Activated CD4-positive, CD25-positive, alpha-beta regulatory T cell treated with anti-CD3 and anti-CD28 coated beads, Interleukin-2, amount 50 U/mL, for 16 hours (primary cell): ENCODE measurements around the gene BRD4.

ENCODE experiments used
- DNase-seq: peaks from one replicate; pipeline ENCODE4 v3.0.0-alpha.2; 2020; ENCODE audit warnings: low read depth, low spot score

BRD4 gene

DNA sequence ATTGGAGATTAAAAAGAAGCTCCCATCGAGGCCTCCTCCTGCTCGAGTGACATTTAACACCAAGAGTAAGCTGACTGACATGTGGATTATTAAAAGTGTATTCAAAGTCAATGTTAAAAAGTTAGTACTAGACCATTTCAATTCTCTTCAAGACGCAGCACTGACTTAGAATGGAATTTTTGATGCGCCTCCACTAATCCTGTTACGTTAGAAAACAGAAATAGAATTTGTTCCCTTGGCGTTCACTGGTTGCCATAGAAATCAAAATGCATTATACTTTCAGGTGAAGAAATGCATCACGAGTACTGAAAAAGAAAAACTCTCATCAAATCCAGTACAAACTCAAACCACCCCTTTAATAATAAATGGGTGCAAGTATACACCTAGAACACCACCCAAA, 42.2 kb downstream of the BRD4 start:
- no peak for DNase-seq

DNA sequence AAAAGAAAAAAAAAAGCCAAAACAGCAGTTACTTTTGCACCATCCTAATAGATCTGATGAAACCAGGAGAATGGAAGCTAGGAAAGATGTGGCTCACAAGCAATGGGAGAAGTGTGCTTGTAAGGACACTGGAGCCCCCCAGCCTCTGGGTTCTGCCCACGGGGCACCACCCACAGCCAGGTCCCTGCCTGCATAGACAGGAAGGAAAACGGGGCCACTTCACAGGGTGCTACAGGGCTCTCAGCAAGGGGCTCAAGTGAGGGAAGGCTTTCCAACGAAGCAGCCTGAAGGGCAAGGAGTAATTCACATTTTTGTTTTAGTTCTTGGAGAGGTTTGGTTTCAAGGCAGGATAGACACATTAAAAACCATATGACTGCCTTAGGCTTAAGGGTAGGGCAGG, 42.7 kb downstream of the BRD4 start:
- no peak for DNase-seq

DNA sequence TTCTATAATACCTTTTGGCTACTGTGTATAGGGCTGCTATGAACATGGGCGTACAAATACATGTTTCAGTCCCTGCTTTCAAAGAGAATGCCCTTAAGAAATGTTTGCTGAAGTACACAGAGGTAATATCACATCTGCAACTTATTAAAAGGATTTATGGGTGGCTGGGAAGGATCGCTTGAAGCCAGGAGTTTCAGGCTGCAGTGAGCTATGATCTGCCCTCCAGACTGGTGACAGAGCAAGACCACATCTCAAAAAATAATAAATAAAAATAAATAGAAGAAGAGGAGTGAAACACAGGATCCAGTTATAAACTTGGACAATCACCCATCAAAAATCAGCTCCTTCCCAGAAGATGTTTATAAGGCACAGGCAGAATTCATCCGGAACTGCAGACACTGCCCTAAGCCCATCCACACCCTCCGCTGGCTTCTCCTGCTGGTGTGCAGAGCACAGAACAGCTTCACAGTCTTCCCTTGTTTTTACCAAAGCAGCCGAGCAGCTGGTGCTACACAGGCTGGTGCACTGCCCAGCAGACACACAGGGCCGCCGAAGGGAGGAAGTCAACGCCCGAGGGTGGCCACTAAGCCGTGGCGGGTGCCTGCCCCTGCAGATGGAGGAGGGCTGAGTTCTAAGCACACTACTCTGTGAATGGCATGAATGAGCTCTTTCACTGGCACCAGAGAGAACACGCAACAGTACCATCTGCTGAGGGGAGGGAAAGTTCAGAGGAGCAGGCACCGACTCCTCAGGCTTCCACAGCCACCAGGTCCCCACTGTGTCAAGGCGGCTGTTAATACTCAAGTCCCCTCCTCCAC, 44.0 kb downstream of the BRD4 start:
- DNase-seq, result no peak

DNA sequence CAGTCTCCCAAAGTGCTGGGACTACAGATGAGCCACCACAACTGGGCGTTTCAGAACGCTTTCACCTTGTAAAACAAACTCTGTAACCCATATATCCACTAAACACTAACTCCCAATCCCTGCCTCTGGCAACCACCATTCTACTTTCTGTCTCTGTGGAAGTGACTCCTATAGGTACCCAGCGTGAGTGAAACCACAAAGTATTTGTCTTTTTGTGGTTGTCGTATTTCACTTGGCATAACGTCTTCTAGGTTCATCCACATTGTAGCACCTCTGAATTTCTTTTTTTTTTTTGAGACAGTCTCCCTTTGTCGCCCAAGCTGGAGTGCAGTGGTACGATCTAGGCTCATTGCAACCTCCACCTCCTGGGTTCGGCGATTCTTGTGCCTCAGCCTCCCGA, 44.8 kb downstream of the BRD4 start:
- DNase-seq, result no peak

- DNase-seq, result no peak
Observed at GRCh38 chr19:15286688-15287365, 45.5 kb downstream of the BRD4 start.

GRCh38 chr19:15285896-15286591, 46.3 kb downstream of the BRD4 start:
- no peak for DNase-seq

DNA sequence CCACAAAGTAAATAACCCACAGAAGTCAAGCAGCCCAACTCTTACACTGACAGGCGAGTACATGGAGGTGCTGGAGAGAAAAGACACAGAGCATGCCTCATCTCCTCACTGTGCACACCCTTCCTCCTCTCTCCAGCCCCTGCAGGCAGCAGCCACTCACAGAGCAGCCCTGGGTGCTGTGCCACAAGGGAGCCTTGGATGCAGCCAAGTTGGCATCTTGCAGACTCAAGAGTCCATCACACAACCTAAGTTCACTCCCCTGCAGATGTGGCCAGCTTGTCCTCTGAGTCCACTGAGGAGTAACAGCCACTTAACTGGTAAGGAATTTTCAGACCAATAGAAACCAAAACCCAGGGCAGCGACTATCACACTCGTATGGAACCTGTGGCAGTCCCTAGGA, 47.4 kb downstream of the BRD4 start:
- no peak for DNase-seq

DNA sequence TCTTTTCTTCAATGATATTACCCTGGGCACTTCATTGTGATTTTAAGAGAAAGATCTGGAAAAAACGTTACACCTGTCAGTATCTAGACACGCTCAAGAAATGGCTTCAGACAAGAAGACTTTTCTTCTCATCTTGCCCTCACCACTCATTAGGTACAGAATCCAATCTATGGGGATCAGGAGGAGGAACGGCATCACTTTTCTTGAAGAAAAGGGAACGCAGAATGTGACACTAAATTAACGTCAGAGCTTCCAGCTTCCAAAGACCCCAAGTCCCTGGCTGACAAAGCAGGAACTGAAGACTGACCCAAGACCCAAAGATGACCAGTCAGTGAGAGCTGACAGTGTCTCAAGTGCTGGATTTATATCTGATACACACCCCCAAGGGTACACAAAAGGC, 48.2 kb downstream of the BRD4 start:
- DNase-seq, result no peak

GRCh38 chr19:15283141-15283883, 49.0 kb downstream of the BRD4 start:
- no peak for DNase-seq

DNA sequence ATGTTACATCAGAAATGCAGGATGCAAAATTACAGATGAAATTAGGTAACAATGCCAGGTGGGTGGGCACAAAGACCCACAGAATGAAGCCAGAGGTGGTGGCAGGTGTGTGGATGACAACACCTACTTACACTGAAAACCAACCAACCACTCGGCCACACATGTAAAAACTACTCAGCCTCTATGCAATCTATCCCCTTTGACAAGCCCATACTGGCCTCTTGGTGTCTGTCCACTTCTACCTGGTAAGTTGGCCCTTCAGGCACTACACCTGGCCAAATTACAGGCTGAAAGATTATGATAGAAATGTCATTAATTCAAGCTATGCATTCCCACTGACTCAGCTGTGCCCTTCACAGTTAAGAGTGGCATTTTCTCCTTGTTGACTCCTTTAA, 50.0 kb downstream of the BRD4 start:
- no peak for DNase-seq

DNA sequence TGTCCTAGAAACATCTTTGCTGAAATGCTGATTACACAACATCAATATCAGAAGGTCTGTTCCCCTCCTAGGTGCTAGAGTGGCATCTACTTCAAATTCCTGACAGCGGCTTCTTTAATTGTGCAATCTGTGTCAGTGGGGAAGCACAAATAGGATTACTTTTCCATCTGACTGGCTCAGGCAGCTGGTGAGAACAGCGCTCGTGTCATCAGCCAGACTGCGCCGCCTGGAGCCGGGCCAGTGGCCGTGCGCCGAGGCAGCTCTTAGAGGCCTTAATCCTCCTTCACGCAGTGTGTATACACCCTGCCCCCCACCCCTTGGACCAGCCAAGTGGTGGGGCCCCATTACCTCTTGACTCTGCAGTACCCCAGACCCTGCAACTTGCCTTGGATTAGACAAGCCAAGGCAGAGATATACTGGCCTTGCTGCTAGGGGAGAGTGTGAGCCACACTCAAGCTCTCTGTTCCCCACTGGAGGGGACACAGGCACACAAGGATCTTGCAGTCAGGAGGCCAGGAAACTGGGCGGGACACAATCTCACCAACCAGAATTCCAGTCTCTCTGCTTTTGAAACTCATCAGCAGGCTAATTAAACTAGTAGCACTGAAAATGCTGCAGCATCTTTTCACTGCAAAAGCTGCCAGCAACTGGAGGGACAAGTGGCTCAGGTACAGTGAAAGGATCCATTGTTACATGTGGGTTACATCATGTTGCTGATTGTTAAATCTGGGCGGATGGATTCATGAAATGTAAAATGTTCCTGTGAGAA, 51.2 kb downstream of the BRD4 start:
- DNase-seq, result no peak

GRCh38 chr19:15280048-15280725, 52.2 kb downstream of the BRD4 start:
- DNase-seq, result no peak

- DNase-seq, result no peak
Observed at GRCh38 chr19:15279326-15279904, 52.9 kb downstream of the BRD4 start.

GRCh38 chr19:15276620-15277215, 55.6 kb downstream of the BRD4 start:
- DNase-seq, result no peak

DNA sequence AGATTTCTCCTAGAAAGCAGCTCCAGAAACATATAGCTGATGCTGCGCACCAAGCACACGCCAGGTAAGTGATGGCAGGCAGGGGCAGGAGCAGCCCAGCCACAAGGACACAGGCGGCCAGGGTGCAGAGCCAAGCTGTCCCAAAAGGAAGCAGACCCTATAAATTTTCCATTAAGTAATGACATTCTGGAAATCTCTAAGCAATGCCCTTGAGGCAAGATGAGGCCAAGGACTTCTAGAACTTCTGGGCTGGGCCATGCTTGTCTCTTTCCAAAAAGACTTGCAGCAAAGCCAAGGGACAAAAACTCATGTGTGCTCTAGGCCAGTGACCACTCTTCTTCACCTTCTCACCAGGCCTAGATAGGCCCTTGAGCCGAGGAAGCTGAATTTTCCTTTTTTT, 57.9 kb downstream of the BRD4 start:
- DNase-seq, result no peak

GRCh38 chr19:15269806-15270205, 62.5 kb downstream of the BRD4 start:
- DNase-seq, result no peak

GRCh38 chr19:15268928-15269253, 63.4 kb downstream of the BRD4 start:
- DNase-seq, result no peak

- no peak for DNase-seq
Observed at GRCh38 chr19:15268192-15268927, 64.0 kb downstream of the BRD4 start.

- no peak for DNase-seq
Observed at GRCh38 chr19:15266683-15267082, 65.7 kb downstream of the BRD4 start.
